Endothelial cell of umbilical vein (primary cell): Measurements from ENCODE around the gene LARP1.

Source experiments
- CTCF ChIP-seq, 2 donors: IDR thresholded peaks; 1 replicate in 1 of 2; 2 replicates in 1 of 2; pipeline ENCODE4 v1.5.1; 2011; ENCODE audit warnings: low read length in 2 of 2, mild to moderate bottlenecking in 2 of 2, moderate library complexity in 2 of 2, control low read depth in 1 of 2, inconsistent platforms in 1 of 2, low read depth in 1 of 2; ENCODE audit not compliant: insufficient read depth in 1 of 2; ENCODE audit errors: extremely low read depth in 1 of 2
- POLR2AphosphoS5 ChIP-seq: IDR thresholded peaks from 2 replicates; pipeline ENCODE4 v1.6.1; 2012; ENCODE audit warnings: low read depth, mild to moderate bottlenecking, control low read depth, low read length, moderate library complexity; ENCODE audit not compliant: insufficient read depth

GRCh38 chr5:154815684-154816247 is 60.6 kb downstream of the LARP1 start:
- no peak for TF ChIP-seq CTCF (IDR thresholded peaks at IDR 0.05; ENCODE audit: extremely low read depth in 1 of 2, insufficient read depth in 1 of 2, low read depth in 1 of 2, low read length in 2 of 2)
- no peak for TF ChIP-seq POLR2AphosphoS5
